SKM-1 treated with dmso at 0.1 percent for 144 hours (cell line): ENCODE results near the gene KIAA0825.
"Not testable (repeated sequence)": the region's sequence is repeated elsewhere in the genome, so short reads cannot be mapped to it uniquely, and the experiment has no call there.

Source experiments
- DNase-seq: peaks from one replicate; lab custom pipeline; 2025; ENCODE audit not compliant: unreplicated experiment; lab: John Stamatoyannopoulos, UW

Gene KIAA0825

GRCh38 chr5:94575196-94575595, 43.2 kb downstream of the KIAA0825 start:
- DNase-seq = no peak

GRCh38 chr5:94573349-94573748, 45.1 kb downstream of the KIAA0825 start:
- DNase-seq = not testable (repeated sequence)

GRCh38 chr5:94571415-94571814, 47.0 kb downstream of the KIAA0825 start:
- DNase-seq = no peak

GRCh38 chr5:94564812-94565211, 53.6 kb downstream of the KIAA0825 start:
- DNase-seq = no peak

- no peak for DNase-seq
Measured at GRCh38 chr5:94562327-94562971, 56.0 kb downstream of the KIAA0825 start.

GRCh38 chr5:94558028-94558427, 60.4 kb downstream of the KIAA0825 start:
- DNase-seq = no peak

- DNase-seq = no peak
Measured at GRCh38 chr5:94551858-94552257, 66.5 kb downstream of the KIAA0825 start.

- peak; percentile 91 for DNase-seq
Measured at GRCh38 chr5:94545870-94546625, 72.4 kb downstream of the KIAA0825 start.

GRCh38 chr5:94544875-94545547, 73.4 kb downstream of the KIAA0825 start:
- DNase-seq = peak; percentile 7

GRCh38 chr5:94544031-94544650, 74.3 kb downstream of the KIAA0825 start:
- DNase-seq = peak; percentile 79

GRCh38 chr5:94540856-94541494, 77.4 kb downstream of the KIAA0825 start:
- DNase-seq = no peak

- DNase-seq = no peak
Measured at GRCh38 chr5:94538260-94538659, 80.1 kb downstream of the KIAA0825 start.

- no peak for DNase-seq
Measured at GRCh38 chr5:94526706-94527105, 91.7 kb downstream of the KIAA0825 start.

GRCh38 chr5:94524841-94525697, 93.3 kb downstream of the KIAA0825 start:
- DNase-seq = peak; percentile 59

GRCh38 chr5:94523018-94523417, 95.4 kb downstream of the KIAA0825 start:
- no peak for DNase-seq

- DNase-seq = no peak
Measured at GRCh38 chr5:94522117-94522516, 96.3 kb downstream of the KIAA0825 start.

GRCh38 chr5:94517490-94518488, 100.6 kb downstream of the KIAA0825 start:
- no peak for DNase-seq

- DNase-seq = no peak
Measured at GRCh38 chr5:94516148-94516547, 102.3 kb downstream of the KIAA0825 start.
